SKM-1 treated with dmso at 0.1 percent for 144 hours (cell line): ENCODE data around the gene ZNF629.

Experiments used
- DNase-seq: peaks from one replicate; lab custom pipeline; 2025; ENCODE audit not compliant: unreplicated experiment; lab: John Stamatoyannopoulos, UW

ZNF629 gene

GRCh38 chr16:30748634-30749445, 38.2 kb downstream of the ZNF629 start:
- peak; percentile 6 for DNase-seq

- DNase-seq, result peak; percentile 98
Measured at GRCh38 chr16:30747799-30748633, 39.0 kb downstream of the ZNF629 start, which contains the start of gene PHKG2. TSS of gene PHKG2 (plus strand) at chr16:30748425. CDS start at chr16:30748821, 396 bp downstream.

- DNase-seq, result no peak
Measured at GRCh38 chr16:30747331-30747730, 39.7 kb downstream of the ZNF629 start.

GRCh38 chr16:30746638-30747175, 40.3 kb downstream of the ZNF629 start:
- no peak for DNase-seq

- no peak for DNase-seq
Measured at GRCh38 chr16:30745082-30745481, 41.9 kb downstream of the ZNF629 start.

- DNase-seq, result no peak
Measured at GRCh38 chr16:30744183-30744582, 42.8 kb downstream of the ZNF629 start.

GRCh38 chr16:30743716-30744115, 43.3 kb downstream of the ZNF629 start:
- no peak for DNase-seq

GRCh38 chr16:30741461-30741914, 45.5 kb downstream of the ZNF629 start:
- no peak for DNase-seq

- DNase-seq, result no peak
Measured at GRCh38 chr16:30740364-30741251, 46.4 kb downstream of the ZNF629 start.

- no peak for DNase-seq
Measured at GRCh38 chr16:30738984-30739951, 47.7 kb downstream of the ZNF629 start.

- DNase-seq, result no peak
Measured at GRCh38 chr16:30737794-30738648, 49.0 kb downstream of the ZNF629 start.

- DNase-seq, result no peak
Measured at GRCh38 chr16:30736995-30737793, 49.8 kb downstream of the ZNF629 start.

GRCh38 chr16:30731411-30731810, 55.6 kb downstream of the ZNF629 start:
- DNase-seq, result no peak

- no peak for DNase-seq
Measured at GRCh38 chr16:30728899-30729672, 57.9 kb downstream of the ZNF629 start.
